MM.1S (cell line): ENCODE measurements around the gene ENGASE.

Experiments
- DNase-seq: peaks from one replicate; pipeline ENCODE4 v3.0.0-alpha.2; 2015
- H2AFZ ChIP-seq: fragments of 300-600 bp; sonication (generic); 2 replicates; pipeline ENCODE4 v1.6.0; 2016; ENCODE audit warnings: antibody characterized with exemption, low read length
- H3F3A ChIP-seq: fragments of 300-600 bp; sonication (generic); 2 replicates; pipeline ENCODE4 v1.6.1; 2016; ENCODE audit warnings: mild to moderate bottlenecking, antibody characterized with exemption, low read length, moderate library complexity, mixed read lengths; ENCODE audit not compliant: insufficient read depth
- H3K27ac ChIP-seq: fragments of 300-600 bp; sonication (generic); 2 replicates; pipeline ENCODE4 v1.5.1; 2016; ENCODE audit warnings: mild to moderate bottlenecking, low read length
- H3K27me3 ChIP-seq: fragments of 300-600 bp; sonication (generic); replicated peaks from 2 replicates; pipeline ENCODE4 v1.6.0; 2016; ENCODE audit warnings: low read length; ENCODE audit not compliant: insufficient read depth
- H3K36me3 ChIP-seq: fragments of 300-600 bp; sonication (generic); replicated peaks from 2 replicates; pipeline ENCODE4 v1.6.1; 2016; ENCODE audit warnings: mild to moderate bottlenecking, low read length, mixed read lengths; ENCODE audit not compliant: insufficient read depth
- H3K4me1 ChIP-seq: fragments of 300-600 bp; sonication (generic); 2 replicates; pipeline ENCODE4 v1.6.1; 2016; ENCODE audit warnings: low read length, mixed read lengths
- H3K4me2 ChIP-seq: fragments of 300-600 bp; sonication (generic); 2 replicates; pipeline ENCODE4 v1.6.0; 2016; ENCODE audit warnings: low read depth, low read length
- H3K4me3 ChIP-seq: fragments of 300-600 bp; sonication (generic); 2 replicates; pipeline ENCODE4 v1.5.1; 2016; ENCODE audit warnings: low read length, mixed read lengths
- H3K79me2 ChIP-seq: fragments of 300-600 bp; sonication (generic); 2 replicates; pipeline ENCODE4 v1.6.1; 2016; ENCODE audit warnings: mixed run types, low read length, mixed read lengths
- H3K9ac ChIP-seq: fragments of 300-600 bp; sonication (generic); 2 replicates; pipeline ENCODE4 v1.6.1; 2016; ENCODE audit warnings: low read length, mixed read lengths
- H3K9me2 ChIP-seq: fragments of 300-600 bp; sonication (generic); replicated peaks from 2 replicates; pipeline ENCODE4 v1.6.1; 2016; ENCODE audit warnings: mild to moderate bottlenecking, low read length, mixed read lengths; ENCODE audit not compliant: insufficient read depth
- H3K9me3 ChIP-seq: fragments of 300-600 bp; sonication (generic); replicated peaks from 2 replicates; pipeline ENCODE4 v1.6.1; 2016; ENCODE audit warnings: mild to moderate bottlenecking, low read length, mixed read lengths; ENCODE audit not compliant: insufficient read depth
- H4K20me1 ChIP-seq: fragments of 300-600 bp; sonication (generic); 2 replicates; pipeline ENCODE4 v1.6.1; 2016; ENCODE audit warnings: mild to moderate bottlenecking, low read length, moderate library complexity, mixed read lengths; ENCODE audit not compliant: insufficient read depth
- CTCF ChIP-seq: fragments of 300-600 bp; sonication (generic); IDR thresholded peaks from 2 replicates; pipeline ENCODE4 v1.5.1; 2016; ENCODE audit warnings: antibody characterized with exemption, low read length, mixed read lengths
- EZH2 ChIP-seq: fragments of 300-600 bp; sonication (generic); optimal IDR thresholded peaks from 2 replicates; pipeline ENCODE3; 2017; ENCODE audit warnings: low read depth, mild to moderate bottlenecking, antibody characterized with exemption, low read length, mixed read lengths
- EZH2phosphoT487 ChIP-seq: fragments of 300-600 bp; sonication (generic); IDR thresholded peaks from 2 replicates; pipeline ENCODE4 v1.6.1; 2018; ENCODE audit warnings: antibody characterized with exemption, low read length

ENGASE gene

DNA sequence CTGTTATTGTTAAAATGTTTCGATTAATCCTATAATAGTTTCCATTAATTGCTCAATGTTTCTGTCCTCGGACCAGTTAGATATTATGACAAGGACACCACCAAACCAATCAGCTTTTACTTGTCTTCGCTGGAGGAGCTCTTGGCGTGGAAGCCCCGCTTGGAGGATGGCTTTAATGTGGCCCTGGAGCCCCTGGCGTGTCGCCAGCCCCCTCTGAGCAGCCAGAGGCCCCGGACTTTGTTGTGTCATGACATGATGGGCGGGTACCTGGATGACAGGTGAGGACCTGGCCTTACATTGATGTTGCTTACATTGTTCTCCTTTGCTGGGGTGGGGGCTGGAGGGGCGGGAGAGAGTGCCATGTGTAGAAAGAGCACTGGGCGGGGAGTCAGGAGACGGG is 3.0 kb downstream of the ENGASE start:
- Histone ChIP-seq H3K4me1 (no peaks in the 10 kb centered on the region), H3K9ac (no peak overlapping the region), H3F3A (no peaks in the 10 kb centered on the region), H3K4me2 (no peak overlapping the region), H3K9me2 (no peaks in the 10 kb centered on the region), H2AFZ (no peak overlapping the region), H3K79me2 (no peaks in the 10 kb centered on the region), H3K27ac (no peak overlapping the region), H3K27me3 (peaks cover 15% of the 10 kb centered on the region; the same call in 1 of the 2 replicates), H3K36me3 (no peaks in the 10 kb centered on the region), H3K9me3 (no peaks in the 10 kb centered on the region), H4K20me1 (no peaks in the 10 kb centered on the region), H3K4me3 (no peak overlapping the region)
- DNase-seq: no peak
- no peak for TF ChIP-seq CTCF
- no peak for TF ChIP-seq EZH2phosphoT487
- TF ChIP-seq EZH2: no peak

GRCh38 chr17:79078476-79079190 is 4.0 kb downstream of the ENGASE start:
- no peak for DNase-seq
- H3K27me3 ChIP-seq: peaks cover 9% of the 10 kb centered on the region; the same call in 1 of the 2 replicates
- H4K20me1 ChIP-seq: no peaks in the 10 kb centered on the region
- no peaks in the 10 kb centered on the region for H3F3A ChIP-seq
- no peaks in the 10 kb centered on the region for H3K9me3 ChIP-seq
- H3K27ac ChIP-seq: no peak overlapping the region
- no peak overlapping the region for H3K4me2 ChIP-seq
- no peak overlapping the region for H2AFZ ChIP-seq
- H3K9ac ChIP-seq: no peak overlapping the region
- H3K4me1 ChIP-seq: no peaks in the 10 kb centered on the region
- no peak overlapping the region for H3K4me3 ChIP-seq
- TF ChIP-seq EZH2 (no peak), EZH2phosphoT487 (no peak), CTCF (no peak)
- H3K9me2 ChIP-seq: no peaks in the 10 kb centered on the region
- no peaks in the 10 kb centered on the region for H3K36me3 ChIP-seq
- H3K79me2 ChIP-seq: no peaks in the 10 kb centered on the region

GRCh38 chr17:79079421-79080200 is 5.0 kb downstream of the ENGASE start:
- Histone ChIP-seq H3K27me3 (peaks cover 9% of the 10 kb centered on the region; the same call in 1 of the 2 replicates), H3K4me2 (no peak overlapping the region), H3K9ac (no peak overlapping the region), H3K27ac (no peak overlapping the region), H2AFZ (no peak overlapping the region), H3K36me3 (no peaks in the 10 kb centered on the region), H3K4me3 (no peak overlapping the region), H3F3A (no peaks in the 10 kb centered on the region), H3K9me3 (no peaks in the 10 kb centered on the region), H4K20me1 (no peaks in the 10 kb centered on the region), H3K4me1 (no peaks in the 10 kb centered on the region), H3K9me2 (no peaks in the 10 kb centered on the region), H3K79me2 (no peaks in the 10 kb centered on the region)
- TF ChIP-seq CTCF (no peak), EZH2 (no peak), EZH2phosphoT487 (no peak)
- DNase-seq: no peak
